H1 (cell line): ENCODE data around the gene GALNT1. TPM values are rescaled to one million over a fixed set of nuclear protein-coding genes. Genes with fewer than 3 reads are reported as not detected.

ENCODE experiments used
- CTCF ChIA-PET: fragments of 300-600 bp; sonication (Branson Sonifier 250); formaldehyde crosslinking; loops from one replicate; lab custom pipeline; 2021; ENCODE audit not compliant: partially characterized antibody; lab: Charles Lee
- POLR2A ChIA-PET: fragments of 300-600 bp; sonication (Branson Sonifier 250); formaldehyde crosslinking; loops from one replicate; lab custom pipeline; 2021; ENCODE audit warnings: inconsistent platforms; ENCODE audit not compliant: partially characterized antibody; lab: Charles Lee
- DNase-seq, 2 experiments: peaks; one replicate each; pipeline versions ENCODE4 v3.0.0 to v3.0.0-alpha.2; 2010 to 2022; ENCODE audit warnings: low spot score in 2 of 2, low read depth in 1 of 2, mixed read lengths in 1 of 2
- FAIRE-seq: peaks from 2 replicates; lab custom pipeline; 2011; peaks lifted over from hg19 to GRCh38; lab: Jason Lieb, UNC
- H2AFZ ChIP-seq: 2 replicates; pipeline ENCODE4 v1.8.1; 2012; ENCODE audit warnings: low read length, inconsistent platforms
- H2AK5ac ChIP-seq: 2 replicates; pipeline ENCODE4 v1.6.1; 2013; ENCODE audit warnings: low read depth, low read length
- H2BK120ac ChIP-seq: replicated peaks from 2 replicates; pipeline ENCODE3; 2013; ENCODE audit warnings: low read depth, low read length, inconsistent platforms
- H2BK12ac ChIP-seq: 2 replicates; pipeline ENCODE4 v1.6.1; 2013; ENCODE audit warnings: low read depth, low read length
- H2BK15ac ChIP-seq: 2 replicates; pipeline ENCODE4 v1.6.1; 2013; ENCODE audit warnings: low read length
- H2BK20ac ChIP-seq: 2 replicates; pipeline ENCODE4 v1.6.1; 2013; ENCODE audit warnings: low read length
- H2BK5ac ChIP-seq: 2 replicates; pipeline ENCODE4 v1.6.1; 2013; ENCODE audit warnings: low read depth, low read length
- H3K14ac ChIP-seq: 2 replicates; pipeline ENCODE4 v1.6.1; 2013; ENCODE audit warnings: inconsistent platforms; ENCODE audit not compliant: insufficient read length
- H3K18ac ChIP-seq: 2 replicates; pipeline ENCODE4 v1.6.1; 2013; ENCODE audit warnings: low read length; ENCODE audit errors: extremely low read depth
- H3K23ac ChIP-seq: 2 replicates; pipeline ENCODE4 v1.6.1; 2013; ENCODE audit warnings: inconsistent platforms; ENCODE audit not compliant: insufficient read length
- H3K23me2 ChIP-seq: 2 replicates; pipeline ENCODE4 v1.6.1; 2013; ENCODE audit warnings: low read depth, low read length
- H3K27ac ChIP-seq: 2 replicates; pipeline ENCODE4 v1.6.1; 2011; ENCODE audit warnings: low read depth, low read length, inconsistent platforms
- H3K27me3 ChIP-seq, 4 experiments: replicated peaks in 1 of 4; 1 replicate in 1 of 4; 2 replicates in 3 of 4; pipeline versions ENCODE4 v1.6.1 to v1.8.1; 2011 to 2013; ENCODE audit warnings: low read length in 3 of 4, mild to moderate bottlenecking in 3 of 4, inconsistent platforms in 2 of 4, mixed read lengths in 2 of 4, moderate library complexity in 1 of 4; ENCODE audit not compliant: control insufficient read depth in 3 of 4, insufficient read depth in 3 of 4; ENCODE audit errors: extremely low read depth in 1 of 4
- H3K36me3 ChIP-seq, 4 experiments: 2 replicates each; pipeline versions ENCODE4 v1.6.1 to v1.8.1; 2011 to 2013; ENCODE audit warnings: mild to moderate bottlenecking in 4 of 4, low read length in 3 of 4, moderate library complexity in 2 of 4, control low read depth in 1 of 4, inconsistent platforms in 1 of 4; ENCODE audit not compliant: insufficient read depth in 4 of 4, control insufficient read depth in 2 of 4
- H3K4ac ChIP-seq: replicated peaks from 2 replicates; pipeline ENCODE3; 2013; ENCODE audit warnings: low read length, low read depth, mixed read lengths, inconsistent platforms; ENCODE audit not compliant: insufficient read length
- H3K4me1 ChIP-seq, 4 experiments: replicated peaks in 1 of 4; 1 replicate in 1 of 4; 2 replicates in 3 of 4; pipeline versions ENCODE4 v1.6.1 to v1.8.1; 2011 to 2013; ENCODE audit warnings: low read length in 3 of 4, inconsistent platforms in 2 of 4, mixed read lengths in 1 of 4; ENCODE audit not compliant: insufficient read depth in 4 of 4, control insufficient read depth in 3 of 4
- H3K4me2 ChIP-seq, 2 experiments: 2 replicates each; pipeline versions ENCODE4 v1.6.1 to v1.8.1; 2011 to 2013; ENCODE audit warnings: low read depth in 2 of 2, low read length in 2 of 2, control low read depth in 1 of 2, inconsistent platforms in 1 of 2, mild to moderate bottlenecking in 1 of 2; ENCODE audit not compliant: insufficient read depth in 1 of 2
- H3K4me3 ChIP-seq, 4 experiments: fragments of 200-600, 300-600 bp in 1 of 4; sonication (generic), shearing (Covaris generic), sonication (Bioruptor Twin) in 1 of 4; 2 replicates each; pipeline versions ENCODE4 v1.5.1 to v1.8.1; 2011 to 2016; ENCODE audit warnings: low read length in 4 of 4, low read depth in 3 of 4, control low read depth in 2 of 4, inconsistent platforms in 2 of 4, mild to moderate bottlenecking in 2 of 4, mixed read lengths in 1 of 4, moderate library complexity in 1 of 4; ENCODE audit not compliant: insufficient read depth in 2 of 4; ENCODE audit errors: extremely low read depth in 1 of 4
- H3K56ac ChIP-seq: replicated peaks from 2 replicates; pipeline ENCODE3; 2013; ENCODE audit warnings: low read depth, mild to moderate bottlenecking, mixed read lengths, low read length, inconsistent platforms; ENCODE audit not compliant: insufficient read length
- H3K79me1 ChIP-seq: 2 replicates; pipeline ENCODE4 v1.6.1; 2013; ENCODE audit warnings: low read depth, low read length, control low read depth
- H3K79me2 ChIP-seq, 2 experiments: 2 replicates each; pipeline versions ENCODE4 v1.6.1 to v1.8.1; 2012 to 2013; ENCODE audit warnings: low read length in 2 of 2, mild to moderate bottlenecking in 2 of 2, inconsistent platforms in 1 of 2; ENCODE audit not compliant: insufficient read depth in 2 of 2, control insufficient read depth in 1 of 2
- H3K9ac ChIP-seq, 4 experiments: replicated peaks in 1 of 4; 1 replicate in 1 of 4; 2 replicates in 3 of 4; pipeline versions ENCODE4 v1.6.1 to v1.8.1; 2011 to 2013; ENCODE audit warnings: low read depth in 3 of 4, low read length in 3 of 4, control low read depth in 2 of 4, mild to moderate bottlenecking in 2 of 4, moderate library complexity in 2 of 4, inconsistent platforms in 1 of 4; ENCODE audit errors: extremely low read depth in 1 of 4
- H3K9me3 ChIP-seq, 2 experiments: 2 replicates each; pipeline versions ENCODE4 v1.6.1 to v1.8.1; 2012 to 2013; ENCODE audit warnings: mild to moderate bottlenecking in 2 of 2, moderate library complexity in 2 of 2, control low read depth in 1 of 2, inconsistent platforms in 1 of 2, low read depth in 1 of 2, low read length in 1 of 2, mixed read lengths in 1 of 2; ENCODE audit not compliant: insufficient read depth in 2 of 2
- H4K20me1 ChIP-seq, 2 experiments: replicated peaks in 1 of 2; 2 replicates each; pipeline versions ENCODE3 to v1.8.1; 2011 to 2013; ENCODE audit warnings: inconsistent platforms in 2 of 2, low read length in 2 of 2, mild to moderate bottlenecking in 1 of 2; ENCODE audit not compliant: insufficient read depth in 2 of 2, control insufficient read depth in 1 of 2
- H4K5ac ChIP-seq: 2 replicates; pipeline ENCODE4 v1.6.1; 2013; ENCODE audit warnings: low read length, low read depth, mixed read lengths, inconsistent platforms; ENCODE audit not compliant: insufficient read length
- H4K8ac ChIP-seq: 2 replicates; pipeline ENCODE4 v1.8.0; 2013; ENCODE audit warnings: mild to moderate bottlenecking, moderate library complexity, low read length, inconsistent platforms; ENCODE audit not compliant: insufficient read depth; ENCODE audit errors: extremely low read depth
- H4K91ac ChIP-seq: replicated peaks from 2 replicates; pipeline ENCODE3; 2013; ENCODE audit warnings: low read length, mixed read lengths, inconsistent platforms; ENCODE audit not compliant: insufficient read length
- PHF8 ChIP-seq: fragments of 200-600 bp; sonication (generic); conservative IDR thresholded peaks from 2 replicates; pipeline ENCODE4 v1.7.1; 2012; ENCODE audit warnings: low read depth, mild to moderate bottlenecking, inconsistent platforms, low read length, moderate library complexity
- POLR2A ChIP-seq, 2 experiments: IDR thresholded peaks; 1 replicate in 1 of 2; 2 replicates in 1 of 2; pipeline ENCODE4 v1.6.1; 2011; ENCODE audit warnings: low read depth in 2 of 2, low read length in 2 of 2, mild to moderate bottlenecking in 2 of 2; ENCODE audit errors: control extremely low read depth in 1 of 2
- RNF2 ChIP-seq: fragments of 200-900, 300-1000 bp; sonication (generic); IDR thresholded peaks from 2 replicates; pipeline ENCODE4 v1.7.1; 2016; ENCODE audit warnings: borderline replicate concordance, low read depth, mild to moderate bottlenecking, antibody characterized with exemption, low read length; ENCODE audit not compliant: poor library complexity, severe bottlenecking; ENCODE audit errors: missing control alignments
- SP2 ChIP-seq: IDR thresholded peaks from 2 replicates; pipeline ENCODE4 v1.6.1; 2012; ENCODE audit warnings: mild to moderate bottlenecking, low read length, inconsistent platforms
- SUZ12 ChIP-seq: fragments of 200-600 bp; sonication (generic); IDR thresholded peaks from 2 replicates; pipeline ENCODE4 v1.6.1; 2012; ENCODE audit warnings: mild to moderate bottlenecking, inconsistent platforms, low read length, moderate library complexity, mixed read lengths
- WGBS, 2 experiments: shearing (Covaris generic) in 1 of 2; methylation state at CpG; one replicate each; pipeline versions ENCODE4 v1.1.6 to v1.1.7; 2013 to 2015; ENCODE audit warnings: low lambda C conversion rate in 2 of 2, mixed read lengths in 2 of 2, inconsistent platforms in 1 of 2, low coverage in 1 of 2, missing lambda C conversion rate in 1 of 2; ENCODE audit not compliant: insufficient replicate concordance in 2 of 2, insufficient coverage in 1 of 2, insufficient read length in 1 of 2; ENCODE audit errors: extremely low coverage in 1 of 2, missing lambda C conversion rate in 1 of 2; 5-methylcytosine and 5-hydroxymethylcytosine counted together
- polyA plus RNA-seq, 7 experiments: library from polyadenylated mRNA; depleted of rRNA in 3 of 7; stranded (reverse) in 5 of 7; unstranded in 2 of 7; fragments of >200 nt in 5 of 7; fragments of 200-250 nt in 2 of 7; gene quantifications; 1 replicate in 5 of 7; 2 replicates in 1 of 7; 4 replicates in 1 of 7; pipeline versions ENCODE4 v1.2.1 to v1.2.3, GENCODE V29; 2011 to 2013; ENCODE audit warnings: missing spikeins in 2 of 7, mixed read lengths in 2 of 7
- total RNA-seq: library from RNA; stranded (reverse); fragmentation: NEBNext Ultra II Directional; extraction: Animal tissue kit (Norgen Biotek cat#: 25700); gene quantifications from 2 replicates; pipeline ENCODE4 v1.2.1, GENCODE V29; 2021

GALNT1 gene
- total and polyA plus RNA-seq, 2 of the 8 experiments (the other 6 are each of a cell fraction or from before 2014, with no cell fraction given) = 22.4 to 101 TPM

DNA sequence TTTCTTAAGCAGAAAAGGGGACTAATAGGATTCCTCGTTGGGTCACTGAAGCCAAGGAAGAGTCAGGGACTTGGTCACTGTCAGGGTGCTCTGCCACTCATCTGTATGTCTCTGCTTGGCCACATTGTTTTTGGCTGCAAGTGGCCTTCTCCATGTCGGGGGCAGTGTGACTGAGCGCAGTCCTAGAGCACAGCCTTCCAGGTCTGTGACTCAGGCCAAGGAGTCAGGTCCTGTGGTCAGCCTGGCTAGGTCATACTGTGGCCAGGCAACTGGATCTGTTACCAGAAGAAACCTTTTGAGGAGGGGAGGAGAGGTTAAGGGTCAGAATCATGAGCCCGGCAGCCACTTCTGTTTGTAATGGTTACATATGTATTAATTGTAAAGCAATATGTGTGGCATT, 61.3 kb downstream of the GALNT1 start:
- H4K20me1 ChIP-seq = no peaks in the 10 kb centered on the region
- no peak overlapping the region for H4K5ac ChIP-seq
- H2BK5ac ChIP-seq = no peak overlapping the region
- H3K9ac ChIP-seq = no peak overlapping the region
- ChIA-PET CTCF (no interaction called here), POLR2A (no interaction called here)
- FAIRE-seq (no peak), DNase-seq (no peak)
- no peak overlapping the region for H2BK12ac ChIP-seq
- peaks cover 0 to 3% (median 0%) of the 10 kb centered on the region in 4 experiments; a peak in 2 of 7 replicates for H3K4me1 ChIP-seq
- no peak for TF ChIP-seq SP2
- no peak for TF ChIP-seq SUZ12
- TF ChIP-seq PHF8 = no peak
- no peak for TF ChIP-seq POLR2A (IDR thresholded peaks at IDR 0.05; ENCODE audit: control extremely low read depth in 1 of 2, low read depth in 2 of 2, low read length in 2 of 2)
- TF ChIP-seq RNF2 = no peak
- H2AFZ ChIP-seq = no peak overlapping the region
- H3K23ac ChIP-seq = no peak overlapping the region
- no peak overlapping the region for H2BK20ac ChIP-seq
- no peak overlapping the region for H3K4me3 ChIP-seq
- peaks cover 4% of the 10 kb centered on the region for H3K79me1 ChIP-seq
- H3K4me2 ChIP-seq = no peak overlapping the region
- no peak overlapping the region for H2BK15ac ChIP-seq
- no peaks in the 10 kb centered on the region; a peak in 1 of 4 replicates for H3K79me2 ChIP-seq
- no peak overlapping the region for H2BK120ac ChIP-seq
- no peaks in the 10 kb centered on the region for H3K23me2 ChIP-seq
- no peak overlapping the region for H3K14ac ChIP-seq
- no peak overlapping the region for H3K27ac ChIP-seq
- no peaks in the 10 kb centered on the region for H3K27me3 ChIP-seq
- H3K36me3 ChIP-seq = peaks cover 0 to 1% (median 0%) of the 10 kb centered on the region in 4 experiments; a peak in 1 of 8 replicates
- no peak overlapping the region for H3K56ac ChIP-seq
- H3K9me3 ChIP-seq = peaks cover 3 to 4% of the 10 kb centered on the region in 2 experiments; a peak in 2 of 4 replicates
- H4K91ac ChIP-seq = no peak overlapping the region
- H2AK5ac ChIP-seq = 0 out of 2 replicates have a peak overlapping the region, but pooled peaks have one; percentile 13
- H4K8ac ChIP-seq = no peak overlapping the region
- WGBS, 2 experiments = 88% methylated on average over 4 of the region's 4 CpGs; no CpG with 5 or more reads in 1 of the 2 experiments
- no peak overlapping the region for H3K18ac ChIP-seq
- no peak overlapping the region for H3K4ac ChIP-seq
